ENCODE results near the gene C1QTNF6. TPM values are rescaled to one million over a fixed set of nuclear protein-coding genes. Genes with fewer than 3 reads are reported as not detected.

The C1QTNF6 gene
- total and polyA plus RNA-seq, 2 donors (not counting 3 experiments of a cell fraction or from before 2014, with no cell fraction given), result 20.2 to 27.6 TPM

DNA sequence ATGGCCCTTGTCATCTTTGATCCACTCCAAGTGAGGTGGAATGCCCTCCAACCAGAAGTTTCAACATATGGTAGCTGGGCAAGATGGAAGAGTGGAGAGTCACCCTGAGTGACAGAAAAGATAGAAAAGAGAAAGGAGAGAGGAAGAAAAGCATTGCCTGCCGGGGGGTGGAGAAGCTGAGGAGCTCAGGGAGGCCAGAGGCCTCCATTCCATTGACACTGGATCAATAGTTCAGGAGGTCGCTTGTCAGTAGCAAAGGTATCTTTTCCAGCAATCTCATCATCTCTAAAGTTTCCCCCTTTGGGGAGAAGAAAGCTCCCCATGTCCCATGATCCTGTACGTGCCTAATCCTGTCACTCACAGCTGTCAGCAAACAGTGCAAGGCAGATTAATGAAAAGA is 6.7 kb upstream of the C1QTNF6 start:
- Histone ChIP-seq H3K9me3 (replicated peaks; ENCODE audit: control insufficient read depth, insufficient read depth, low read length) (no peaks in the 10 kb centered on the region), H2AFZ (ENCODE audit: low read depth, low read length) (no peak overlapping the region), H3K9ac (replicated peaks; ENCODE audit: extremely low read depth, insufficient read depth, low read length) (no peak overlapping the region), H3K27me3 (ENCODE audit: control insufficient read depth in 2 of 2, insufficient read depth in 2 of 2, low read length in 2 of 2) (no peaks in the 10 kb centered on the region), H3K9me1 (replicated peaks; ENCODE audit: control insufficient read depth, extremely low read depth, insufficient read depth, low read length) (no peaks in the 10 kb centered on the region), H3K27ac (ENCODE audit: insufficient read depth, low read depth, low read length) (no peak overlapping the region), H3K4me2 (ENCODE audit: insufficient read depth, low read length) (no peak overlapping the region), H3K36me3 (ENCODE audit: control insufficient read depth in 2 of 2, extremely low read depth in 1 of 2, insufficient read depth in 2 of 2, low read length in 2 of 2) (no peaks in the 10 kb centered on the region), H3K79me2 (ENCODE audit: control insufficient read depth, insufficient read depth, low read length) (no peaks in the 10 kb centered on the region), H3K4me1 (ENCODE audit: control insufficient read depth, extremely low read depth, insufficient read depth, low read length) (peaks cover 35% of the 10 kb centered on the region), H4K20me1 (replicated peaks; ENCODE audit: control insufficient read depth, extremely low read depth, insufficient read depth, low read length) (no peaks in the 10 kb centered on the region), H3K4me3 (replicated peaks in 1 of 3; ENCODE audit: insufficient read depth in 1 of 3, low read depth in 1 of 3, low read length in 3 of 3) (no peak overlapping the region)
- TF ChIP-seq, protein P1, sequence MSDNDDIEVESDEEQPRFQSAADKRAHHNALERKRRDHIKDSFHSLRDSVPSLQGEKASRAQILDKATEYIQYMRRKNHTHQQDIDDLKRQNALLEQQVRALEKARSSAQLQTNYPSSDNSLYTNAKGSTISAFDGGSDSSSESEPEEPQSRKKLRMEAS (IDR thresholded peaks at IDR 0.05; ENCODE audit: insufficient read depth, insufficient read length), result no peak
- TF ChIP-seq JUN (IDR thresholded peaks at IDR 0.05; ENCODE audit: borderline replicate concordance, insufficient read depth, insufficient read length, low read depth) (no peak), MYC (IDR thresholded peaks at IDR 0.05; ENCODE audit: low read depth, low read length) (no peak), GATA2 (IDR thresholded peaks at IDR 0.05; ENCODE audit: insufficient read depth, insufficient read length, low read depth, low read length) (no peak), POLR2A (IDR thresholded peaks at IDR 0.05; ENCODE audit: low read depth, low read length) (no peak), POLR2AphosphoS5 (IDR thresholded peaks at IDR 0.05; ENCODE audit: insufficient read depth, low read depth, low read length) (no peak), EZH2 (IDR thresholded peaks at IDR 0.05; ENCODE audit: borderline replicate concordance, low read depth, low read length, severe bottlenecking) (no peak), FOS (IDR thresholded peaks at IDR 0.05; ENCODE audit: borderline replicate concordance, insufficient read depth, low read length) (no peak)
- TF ChIP-seq, protein P2, sequence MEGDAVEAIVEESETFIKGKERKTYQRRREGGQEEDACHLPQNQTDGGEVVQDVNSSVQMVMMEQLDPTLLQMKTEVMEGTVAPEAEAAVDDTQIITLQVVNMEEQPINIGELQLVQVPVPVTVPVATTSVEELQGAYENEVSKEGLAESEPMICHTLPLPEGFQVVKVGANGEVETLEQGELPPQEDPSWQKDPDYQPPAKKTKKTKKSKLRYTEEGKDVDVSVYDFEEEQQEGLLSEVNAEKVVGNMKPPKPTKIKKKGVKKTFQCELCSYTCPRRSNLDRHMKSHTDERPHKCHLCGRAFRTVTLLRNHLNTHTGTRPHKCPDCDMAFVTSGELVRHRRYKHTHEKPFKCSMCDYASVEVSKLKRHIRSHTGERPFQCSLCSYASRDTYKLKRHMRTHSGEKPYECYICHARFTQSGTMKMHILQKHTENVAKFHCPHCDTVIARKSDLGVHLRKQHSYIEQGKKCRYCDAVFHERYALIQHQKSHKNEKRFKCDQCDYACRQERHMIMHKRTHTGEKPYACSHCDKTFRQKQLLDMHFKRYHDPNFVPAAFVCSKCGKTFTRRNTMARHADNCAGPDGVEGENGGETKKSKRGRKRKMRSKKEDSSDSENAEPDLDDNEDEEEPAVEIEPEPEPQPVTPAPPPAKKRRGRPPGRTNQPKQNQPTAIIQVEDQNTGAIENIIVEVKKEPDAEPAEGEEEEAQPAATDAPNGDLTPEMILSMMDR (IDR thresholded peaks at IDR 0.05; ENCODE audit: extremely low read depth in 1 of 2, insufficient read depth in 1 of 2, low read depth in 1 of 2, low read length in 2 of 2), result no peak
- ChIA-PET CTCF (no interaction called here), POLR2A (no interaction called here)
- BruUV-seq (replicated peaks), result no TSS peak
- no peak for DNase-seq (ENCODE audit: low read depth, low spot score)
- no peak for FAIRE-seq
- intact Hi-C loops (cut with micrococcal nuclease), result no loop called here
- dilution Hi-C loops (cut with MboI; ENCODE audit: extremely low pct_ligation_motif_present, low sequenced_read_pairs), result no loop called here

All from endothelial cell of umbilical vein (primary cell).